GM12801 (cell line): ENCODE measurements around the gene PRG3.

Experiments used
- CTCF ChIP-seq: IDR thresholded peaks from one replicate; pipeline ENCODE4 v1.5.1; 2011; ENCODE audit warnings: control low read depth; ENCODE audit not compliant: insufficient read length; ENCODE audit errors: extremely low read depth

Gene PRG3

GRCh38 chr11:57407941-57408475 lies 27.1 kb upstream of the PRG3 start:
- no peak for TF ChIP-seq CTCF

GRCh38 chr11:57407010-57407920 lies 26.3 kb upstream of the PRG3 start:
- TF ChIP-seq CTCF: no peak

- no peak for TF ChIP-seq CTCF
Measured at GRCh38 chr11:57406337-57406904, 25.5 kb upstream of the PRG3 start.

GRCh38 chr11:57405271-57405860 lies 24.4 kb upstream of the PRG3 start:
- TF ChIP-seq CTCF: no peak

- no peak for TF ChIP-seq CTCF
Measured at GRCh38 chr11:57403802-57404147, 22.8 kb upstream of the PRG3 start.

- TF ChIP-seq CTCF: no peak
Measured at GRCh38 chr11:57402188-57403002, 21.4 kb upstream of the PRG3 start.
